GM21619 (cell line): ENCODE measurements around the gene CNIH1.

Source experiments
- ATAC-seq: cut with Tn5 transposase; IDR thresholded peaks from one replicate; pipeline ENCODE4 v1.9.1; 2021; ENCODE audit not compliant: unreplicated experiment

The CNIH1 gene

DNA sequence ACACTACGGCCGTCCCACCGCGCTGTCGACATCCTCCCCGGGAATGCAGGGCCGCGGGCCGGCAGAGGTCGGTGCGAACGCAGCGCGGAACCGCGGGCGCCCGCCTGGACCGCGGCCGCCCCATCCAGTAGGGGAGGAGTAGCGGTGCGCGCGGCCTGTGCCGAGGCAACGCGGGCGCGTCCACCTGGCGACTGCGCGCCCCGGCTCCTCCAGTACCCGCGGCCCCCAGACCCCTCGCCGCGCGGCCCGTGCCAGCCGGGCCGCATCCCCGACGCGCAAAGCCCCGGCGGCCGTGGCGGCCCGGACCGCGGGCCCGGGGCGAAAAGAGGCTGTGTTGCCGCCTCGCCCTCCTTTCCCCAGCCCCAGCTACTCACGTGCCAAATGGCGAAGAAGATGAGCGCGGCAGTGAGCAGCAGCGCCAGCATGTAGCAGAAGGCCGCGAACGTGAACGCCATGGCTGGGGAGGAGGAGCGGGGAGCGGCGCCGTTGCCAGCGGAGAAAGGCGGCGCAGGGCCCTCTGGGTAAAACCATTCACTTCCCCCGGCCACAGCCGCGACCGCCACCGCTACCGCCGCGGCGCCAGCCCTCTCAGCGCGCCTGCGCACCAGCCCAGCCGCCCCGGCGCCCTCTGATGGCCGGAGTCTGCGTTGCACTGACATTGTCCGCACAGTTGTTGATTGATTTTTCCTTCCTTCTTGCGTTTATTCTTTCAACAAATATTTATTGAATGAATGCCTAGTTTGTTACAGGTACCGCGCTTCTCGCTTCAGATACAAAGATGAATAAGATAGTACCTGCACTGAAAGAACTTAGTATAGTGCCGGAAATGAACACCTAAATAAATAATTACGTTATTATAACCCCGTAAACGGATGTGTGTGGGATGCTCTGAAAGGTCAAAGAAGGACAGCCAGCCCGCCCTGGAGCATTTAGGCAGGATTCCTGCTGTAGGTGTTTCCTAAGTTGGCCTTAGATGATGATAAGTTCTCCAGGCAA is at the start of gene CNIH1:
Gene CNIH1, minus strand, starts transcription at position 502 of the 996 bp plus-strand sequence. Its CDS starts 47 bp downstream, at position 455.
- peak; percentile 96 for ATAC-seq

DNA sequence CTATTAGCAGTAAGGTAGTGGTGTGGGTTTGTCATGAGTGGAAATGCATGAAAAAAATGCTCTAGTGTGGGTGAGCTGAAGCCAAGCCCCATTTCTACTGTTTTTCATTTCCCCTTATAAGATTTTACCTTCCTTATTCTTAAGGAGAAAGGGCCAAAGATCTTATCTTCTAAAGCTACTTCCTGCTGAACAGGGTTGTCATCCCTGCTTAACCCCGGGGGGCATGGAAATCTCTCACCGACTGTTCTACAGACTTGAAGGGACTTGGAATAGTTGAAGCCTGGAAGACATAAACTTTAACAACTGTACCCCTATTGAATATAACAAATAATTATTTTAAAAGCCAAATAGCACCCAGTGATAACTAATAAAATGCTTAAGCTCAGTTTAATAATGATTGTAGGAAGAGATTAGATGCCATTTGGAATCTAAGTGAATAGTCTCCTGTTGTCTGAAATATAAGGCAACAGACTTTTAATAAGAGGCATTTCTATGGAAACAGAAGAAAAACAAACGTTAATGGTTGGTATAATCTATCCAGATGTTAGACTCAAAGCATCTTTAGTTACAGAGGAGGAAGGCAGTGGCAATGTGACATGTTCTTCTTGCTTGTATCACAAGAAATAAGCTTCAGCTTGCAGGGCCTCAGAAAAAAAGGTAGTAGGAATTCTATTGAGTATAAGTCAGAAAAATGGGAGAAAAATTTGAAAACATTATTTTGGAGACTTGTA is 49.4 kb upstream of the CNIH1 start:
- no peak for ATAC-seq

DNA sequence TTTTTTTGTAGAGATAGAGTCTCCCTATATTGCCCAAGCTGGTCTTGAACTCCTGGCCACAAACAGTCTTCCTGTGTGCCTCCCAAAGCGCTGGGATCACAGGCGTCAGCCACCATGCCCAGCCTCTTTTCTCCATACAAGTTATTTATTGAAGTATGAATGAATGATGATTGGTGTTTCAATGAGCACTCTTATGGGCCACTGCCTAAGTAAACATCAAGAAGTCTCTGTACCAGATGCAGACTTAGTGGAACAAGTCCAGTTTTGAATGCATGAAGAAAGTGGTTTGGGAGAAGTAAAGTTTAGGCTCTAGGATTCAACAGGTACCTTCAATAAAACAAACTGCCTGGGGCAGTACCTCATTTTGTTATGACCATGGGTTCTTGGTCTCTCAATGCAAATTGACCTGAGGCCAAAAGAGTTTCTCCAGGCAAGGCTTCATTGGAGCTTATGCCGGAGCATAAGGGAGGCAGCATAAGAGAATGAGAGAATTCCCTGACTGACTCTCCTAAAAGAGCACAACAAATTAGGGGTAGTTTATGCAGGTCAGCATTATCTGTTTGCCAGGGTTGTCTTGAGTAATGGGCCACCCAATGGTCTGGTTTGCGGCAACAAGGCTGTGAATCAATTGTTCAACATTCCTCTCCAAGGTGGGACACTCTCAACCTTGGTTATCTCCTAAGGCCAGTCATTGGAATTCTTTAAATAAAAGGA is 48.7 kb upstream of the CNIH1 start:
- ATAC-seq = no peak

DNA sequence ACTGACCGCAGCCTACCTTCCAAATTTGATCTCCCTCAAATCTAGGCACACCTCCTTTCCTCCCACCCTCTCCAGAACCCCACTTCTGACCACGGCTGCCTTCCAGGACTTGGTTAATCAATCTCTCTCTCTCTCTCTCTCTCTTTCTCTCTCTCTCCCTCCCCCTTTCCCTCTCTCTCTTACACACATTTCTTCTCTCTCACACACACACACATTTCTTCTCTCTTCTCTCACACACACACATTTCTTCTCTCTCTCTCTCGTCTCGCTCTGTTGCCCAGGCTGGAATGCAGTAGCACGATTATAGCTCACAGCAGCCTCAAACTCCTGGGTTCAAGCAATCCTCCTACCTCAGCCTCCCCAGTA is 48.1 kb upstream of the CNIH1 start:
- no peak for ATAC-seq

DNA sequence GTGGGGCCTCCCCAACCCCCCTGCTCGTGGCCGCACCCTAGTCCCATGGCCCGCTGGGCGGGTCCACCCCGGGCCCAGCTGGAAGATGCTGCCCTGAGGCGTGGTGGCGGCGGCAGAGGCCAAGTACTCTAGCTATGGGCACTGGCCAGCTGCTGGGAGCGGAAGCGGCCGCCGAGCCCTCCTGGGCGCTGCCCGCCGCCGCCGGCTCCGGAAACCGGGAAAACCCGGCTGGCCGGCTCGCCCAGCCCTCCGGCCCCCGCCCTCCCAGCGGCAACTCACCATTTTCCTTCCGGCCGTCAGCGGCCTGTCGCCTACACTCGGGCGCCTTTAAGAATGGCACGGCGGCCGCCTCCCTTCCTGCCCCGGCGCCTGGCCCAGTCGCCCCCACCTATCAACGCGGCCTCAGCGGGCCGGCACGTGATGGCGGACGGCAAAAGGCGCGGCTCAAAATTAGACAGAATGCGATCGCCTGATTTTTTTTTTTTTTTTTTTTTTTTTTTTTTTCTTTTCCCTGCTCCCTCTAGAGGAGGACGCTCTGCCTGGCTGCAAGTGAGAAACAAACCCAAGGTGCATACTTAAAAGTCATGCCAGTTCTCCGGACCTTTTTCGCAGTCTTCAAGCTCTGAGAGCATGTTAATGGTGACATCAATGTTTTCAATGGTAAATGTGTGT is 47.6 kb upstream of the CNIH1 start, which contains the start of gene GMFB:
Gene GMFB, minus strand, starts transcription at position 335 of the 672 bp plus-strand sequence. Its CDS starts 53 bp downstream, at position 282.
- ATAC-seq = peak; percentile 88

DNA sequence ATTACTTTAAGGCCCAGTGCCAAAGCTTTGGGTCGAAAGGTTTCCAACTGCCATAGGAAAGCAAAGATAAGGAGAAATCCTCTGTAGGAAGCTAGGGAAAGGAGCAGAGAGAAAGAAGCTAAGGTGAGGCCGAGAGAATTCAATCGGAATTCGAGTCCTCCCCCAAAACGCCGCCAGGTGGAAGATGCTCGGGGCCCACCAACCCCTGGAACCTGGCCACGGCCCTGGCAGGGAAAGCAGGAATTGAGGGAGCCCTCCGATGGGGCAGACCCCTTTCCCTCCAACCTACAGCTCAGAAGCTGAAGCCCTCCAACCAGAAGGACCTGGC is 47.1 kb upstream of the CNIH1 start:
- peak; percentile 29 for ATAC-seq

DNA sequence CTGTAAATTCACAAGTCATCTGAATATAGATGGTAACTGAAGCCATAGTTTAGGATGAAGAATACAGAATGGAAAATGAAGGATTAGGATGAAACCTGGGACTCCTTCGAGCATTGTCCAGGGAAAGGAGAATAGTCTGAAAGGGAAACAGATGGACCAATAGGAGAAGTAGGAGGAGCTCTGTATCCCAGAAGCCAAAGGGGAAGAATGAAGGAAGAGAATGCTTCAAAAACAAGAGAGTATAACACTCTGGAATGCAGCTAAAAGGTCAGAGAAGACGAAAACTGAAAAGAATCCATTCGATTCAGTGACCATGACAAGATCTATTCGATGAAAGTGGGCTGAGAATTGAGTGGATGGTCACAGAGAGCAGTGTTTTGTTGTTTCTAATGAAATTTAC is 46.6 kb upstream of the CNIH1 start:
- no peak for ATAC-seq

DNA sequence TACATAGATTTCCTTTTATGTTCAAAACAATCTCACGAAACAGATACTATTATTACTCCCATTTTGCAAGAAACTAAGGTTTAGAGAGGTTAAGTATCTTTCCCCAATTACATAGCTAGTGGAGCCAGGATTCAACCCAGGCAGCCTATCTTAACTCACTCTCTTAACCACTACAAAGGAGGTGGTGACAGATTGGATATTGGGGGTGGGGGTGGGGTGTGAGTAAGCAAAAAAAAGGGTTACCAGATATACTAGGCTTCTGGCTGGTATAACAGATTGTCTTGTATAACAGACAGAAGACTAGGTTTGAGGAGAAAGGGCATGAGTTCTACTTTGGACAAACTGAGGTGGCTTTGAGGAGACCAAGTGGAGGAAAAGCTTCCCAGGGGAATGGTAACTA is 45.5 kb upstream of the CNIH1 start:
- ATAC-seq = no peak

DNA sequence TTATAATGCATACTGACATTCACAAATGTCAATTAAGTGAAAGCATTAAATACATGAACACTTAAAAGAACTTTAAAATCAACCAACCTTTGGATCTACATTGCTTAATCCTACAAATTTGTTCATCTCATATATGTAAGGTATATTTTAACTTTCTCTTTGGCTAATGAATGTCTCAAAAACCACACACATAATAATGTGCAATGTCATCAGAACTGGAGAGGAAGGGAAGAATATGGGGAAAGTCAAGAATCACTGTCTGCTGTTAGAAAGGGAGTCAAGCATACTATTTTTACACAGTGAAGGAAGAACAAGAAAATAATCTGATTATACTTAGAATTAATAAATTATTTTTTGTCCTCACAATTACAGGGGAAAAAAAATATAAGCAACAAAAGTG is 42.7 kb upstream of the CNIH1 start:
- ATAC-seq = no peak

DNA sequence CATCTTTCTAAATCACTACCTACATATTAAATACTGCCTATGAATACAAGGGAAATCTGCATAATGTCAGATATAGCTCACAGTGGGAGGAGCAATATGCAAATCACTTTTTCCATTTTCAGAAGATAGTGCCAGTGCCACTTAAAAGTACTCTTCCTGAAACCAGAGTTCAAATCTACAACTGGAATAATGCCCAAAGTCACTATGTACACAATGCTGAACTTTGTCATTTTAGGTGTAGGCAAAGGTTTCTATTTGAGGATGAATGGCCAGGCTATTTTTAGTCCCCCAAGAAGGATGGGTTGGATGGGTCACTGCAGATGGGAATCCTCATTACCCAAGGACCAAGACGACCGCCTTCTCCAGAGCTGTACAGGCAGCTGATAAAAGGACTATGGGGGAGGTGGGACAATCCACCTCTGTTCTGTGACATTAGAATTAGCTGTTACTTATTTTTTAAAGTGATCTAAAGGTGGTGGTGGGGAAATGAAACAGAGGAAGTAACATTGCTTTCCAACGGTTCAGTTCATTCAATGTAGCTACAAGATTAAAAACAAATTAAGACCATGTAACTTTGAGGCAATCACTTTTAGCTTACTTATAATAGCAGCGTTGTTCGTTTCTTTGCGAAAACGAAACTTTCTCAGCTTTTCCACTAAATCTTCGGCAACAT is 42.0 kb upstream of the CNIH1 start:
- ATAC-seq = no peak

DNA sequence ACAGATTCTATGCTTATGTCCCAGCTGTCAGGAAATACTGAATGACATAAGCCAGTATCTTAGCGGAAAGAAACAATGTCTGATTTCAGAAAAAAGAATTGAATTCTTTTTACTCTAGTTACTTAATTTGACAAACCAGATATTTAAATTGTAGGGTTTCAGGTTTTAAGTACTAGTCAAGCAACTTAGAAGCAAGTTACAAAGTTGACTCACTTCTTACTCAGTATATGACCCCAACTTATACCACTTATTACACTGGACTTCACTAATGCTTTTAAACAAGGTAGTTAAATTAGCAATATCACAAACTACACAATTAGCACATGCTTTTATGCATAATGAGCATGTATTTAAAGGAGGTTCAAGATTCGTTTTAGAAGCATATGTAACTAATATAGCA is 40.5 kb upstream of the CNIH1 start:
- ATAC-seq = no peak

DNA sequence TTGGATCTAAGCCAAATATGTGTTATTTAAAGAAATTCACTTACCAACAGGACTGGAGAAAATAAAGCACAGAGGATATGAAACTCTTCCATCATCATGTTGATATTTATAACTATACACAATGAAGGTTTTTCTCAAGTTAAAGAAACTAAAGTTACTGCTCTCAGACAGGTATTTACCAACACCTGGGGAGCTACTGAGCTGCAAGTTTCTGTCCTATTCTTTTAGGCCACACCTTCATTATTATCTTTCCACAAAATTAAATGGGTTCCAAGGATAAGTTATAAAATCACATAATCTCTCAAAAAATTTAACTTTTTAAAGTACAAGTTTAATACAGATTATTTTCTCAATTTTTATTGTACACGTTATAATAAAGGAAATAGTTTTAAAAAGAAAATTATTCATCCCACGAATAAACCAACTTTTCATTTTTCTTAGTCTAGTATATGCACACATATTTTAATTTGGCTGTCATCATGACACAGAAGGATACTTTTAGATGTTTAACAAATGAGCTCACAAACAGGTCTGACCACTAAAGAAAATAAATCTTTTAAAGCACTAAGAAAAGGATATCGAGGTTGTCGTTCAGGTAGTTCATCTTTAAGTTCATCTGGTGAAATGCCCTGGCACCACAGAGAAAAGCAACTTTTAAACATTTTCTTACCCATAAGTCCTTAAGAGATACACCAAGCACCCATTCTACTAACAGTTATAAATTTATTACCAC is 39.8 kb upstream of the CNIH1 start:
- ATAC-seq = no peak

DNA sequence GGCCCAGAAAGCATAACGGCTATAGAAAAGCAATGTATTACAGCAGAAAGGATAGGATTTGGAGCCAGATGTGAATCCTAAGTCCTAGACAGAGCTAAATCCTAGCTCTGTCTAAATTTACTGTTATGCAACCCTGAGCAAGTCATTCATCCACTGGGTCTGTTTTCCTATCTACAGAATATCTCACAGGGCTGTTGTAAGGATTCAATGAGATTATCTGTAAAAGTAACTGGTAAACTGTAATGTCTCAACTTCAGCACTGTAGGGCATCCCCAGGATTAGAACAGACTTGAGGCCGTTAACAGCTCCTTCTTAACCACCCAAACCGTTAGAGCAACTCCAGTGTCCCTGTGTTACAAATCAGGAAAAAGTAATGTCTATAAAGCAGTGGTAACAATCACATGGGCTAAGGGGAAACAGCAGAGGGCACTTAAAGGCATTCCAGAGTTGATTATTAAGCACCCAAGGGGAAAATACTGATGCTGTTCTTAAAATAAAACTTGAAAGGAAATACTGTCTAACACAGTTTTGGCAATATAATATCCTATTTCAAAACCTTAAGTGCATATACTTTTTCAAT is 37.6 kb upstream of the CNIH1 start:
- ATAC-seq = no peak

DNA sequence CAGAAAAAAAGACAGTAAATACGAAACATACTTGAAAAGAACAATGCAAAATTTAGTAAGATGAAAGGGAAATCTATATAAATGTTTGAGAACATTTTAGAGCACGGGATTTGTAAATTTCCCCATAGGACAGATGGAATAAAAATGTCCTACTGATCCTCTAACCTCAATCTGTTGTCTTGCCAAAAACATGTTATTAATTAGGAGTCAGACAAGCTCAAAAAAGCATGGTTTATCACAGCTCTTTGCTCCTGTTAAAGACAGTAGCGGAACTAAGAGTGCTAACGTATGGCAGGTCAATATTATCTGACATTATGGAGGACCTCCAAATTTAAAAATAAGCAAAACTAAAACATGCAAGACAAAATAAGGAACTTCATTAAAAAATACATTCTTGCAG is 34.7 kb upstream of the CNIH1 start:
- ATAC-seq = no peak

DNA sequence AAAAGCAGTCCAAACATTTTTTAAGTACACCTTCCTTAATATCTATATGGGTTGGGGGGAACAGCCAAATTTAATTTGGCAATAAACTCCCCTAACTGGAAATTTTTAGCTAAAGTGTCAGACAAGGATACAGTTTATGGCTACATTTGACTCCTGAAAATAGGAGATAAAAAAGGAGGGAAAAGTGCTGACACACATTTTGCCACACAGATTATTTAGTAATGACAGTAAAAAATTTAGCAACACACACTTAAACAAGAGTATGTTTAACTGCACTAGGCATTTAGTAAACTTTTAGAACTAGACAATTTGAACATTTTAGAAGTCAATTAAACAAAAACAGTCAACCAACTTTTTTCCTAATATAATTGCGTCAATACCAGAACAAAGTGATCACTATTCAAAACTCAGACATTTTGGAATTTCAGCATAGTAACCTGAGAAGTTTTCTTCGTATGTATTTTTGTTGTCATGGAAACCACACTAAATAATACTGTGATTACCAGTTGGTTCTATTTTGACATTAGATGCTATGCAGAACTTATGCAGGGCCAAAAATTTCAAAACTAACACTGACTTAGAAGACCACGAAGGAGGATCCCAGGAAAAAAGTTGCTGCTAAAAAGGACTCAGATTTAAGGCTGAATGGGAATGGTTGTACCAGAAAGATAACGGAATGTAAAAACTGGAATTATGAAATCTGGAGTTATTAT is 34.2 kb upstream of the CNIH1 start:
- no peak for ATAC-seq

DNA sequence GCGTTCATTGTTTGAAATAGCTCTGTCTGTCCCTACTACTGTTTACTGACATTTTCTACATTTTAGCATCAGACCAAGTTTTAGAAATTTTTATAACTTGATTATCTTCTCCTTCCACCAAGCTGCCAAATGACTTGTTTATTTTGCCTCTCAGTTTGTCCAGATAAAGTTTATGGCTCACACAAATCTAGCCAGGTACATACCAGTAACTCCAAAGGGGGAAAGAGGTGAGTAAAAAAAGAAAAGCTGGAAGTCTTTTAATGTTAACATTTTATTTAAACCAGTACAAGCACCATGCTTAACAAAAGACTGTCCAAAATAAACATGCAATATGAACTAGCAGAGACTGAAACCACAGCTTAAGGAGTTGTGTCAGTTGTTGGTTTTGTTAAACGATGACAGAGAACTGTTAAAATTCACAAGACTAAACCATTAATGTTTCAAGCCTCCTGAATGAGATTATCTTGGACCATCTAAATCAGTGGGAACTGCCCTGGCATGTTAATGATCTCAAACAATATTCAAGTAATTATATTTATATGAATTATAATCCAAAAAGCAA is 33.1 kb upstream of the CNIH1 start:
- ATAC-seq = no peak

DNA sequence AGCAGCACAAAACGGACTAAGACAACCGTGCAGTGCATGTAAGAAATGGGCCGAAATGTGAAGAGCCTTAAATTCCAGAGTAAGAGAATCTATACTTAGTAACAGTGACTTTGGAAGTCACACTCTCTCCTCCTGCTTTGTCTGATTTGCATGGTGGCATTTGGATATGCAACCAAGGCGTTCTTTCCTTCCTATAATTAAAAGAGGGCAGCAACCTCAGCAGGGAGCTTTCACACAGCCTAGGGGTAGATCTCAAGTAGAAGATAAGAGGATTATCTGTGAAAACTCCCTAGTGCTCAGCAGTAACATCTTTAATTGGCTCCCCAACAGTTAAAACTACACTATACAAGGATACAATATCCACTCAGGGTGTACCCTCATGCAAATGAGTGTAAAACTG is 31.1 kb upstream of the CNIH1 start:
- no peak for ATAC-seq

DNA sequence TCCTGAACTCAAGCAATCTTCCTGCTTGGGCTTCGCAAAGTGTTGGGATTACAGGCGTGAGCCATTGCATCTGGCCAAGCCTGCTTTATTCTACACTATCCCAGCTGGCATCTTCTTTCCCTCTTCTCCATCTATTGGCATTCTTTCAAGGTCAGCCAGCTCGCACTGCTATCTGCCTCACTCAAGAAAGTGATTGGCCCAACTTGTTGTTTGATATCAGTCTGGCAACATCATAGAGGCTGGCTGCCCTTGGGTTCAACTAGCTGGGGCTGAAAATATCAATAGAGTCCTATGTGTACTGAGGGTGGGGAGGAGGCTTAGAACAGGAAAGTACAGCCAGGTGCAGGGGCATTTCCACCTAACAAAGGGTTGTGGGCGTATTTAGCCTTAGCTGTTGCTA is 30.5 kb upstream of the CNIH1 start:
- ATAC-seq = no peak
